NK-92 treated with Interleukin-12 subunit alpha and Interleukin-12 subunit beta, amount 100 ng/mL, for 24 hours (cell line): Measurements from ENCODE around the gene INPP5A.
"Not testable (repeated sequence)": the region's sequence is repeated elsewhere in the genome, so short reads cannot be mapped to it uniquely, and the experiment has no call there.

Experiments
- DNase-seq: peaks from one replicate; lab custom pipeline; 2025; lab: John Stamatoyannopoulos, UW

The INPP5A gene

GRCh38 chr10:132693676-132694075 lies 156.1 kb downstream of the INPP5A start:
- no peak for DNase-seq

DNA sequence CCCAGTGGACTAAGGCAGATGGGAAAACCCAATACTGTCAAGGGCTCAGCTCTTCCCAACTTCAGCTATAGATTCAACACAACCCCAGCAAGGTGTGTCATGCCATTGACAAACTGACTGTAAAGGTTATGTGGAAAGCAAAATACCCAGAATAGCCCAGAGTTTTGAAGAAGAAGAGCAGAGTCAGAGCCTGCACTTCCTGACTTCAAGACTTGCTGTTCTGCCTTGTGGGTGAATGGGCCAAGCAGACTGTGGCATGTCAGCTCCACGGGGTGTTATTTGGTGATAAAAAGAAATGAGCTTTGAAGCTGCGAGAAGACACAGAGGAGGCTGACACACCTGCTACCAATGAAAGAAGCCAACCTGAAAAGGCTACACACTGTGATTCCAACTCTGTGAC lies 158.6 kb downstream of the INPP5A start:
- no peak for DNase-seq

- DNase-seq, result no peak
These were observed 159.4 kb downstream of the INPP5A start for GRCh38 chr10:132696728-132697577.

GRCh38 chr10:132697578-132698200 lies 160.1 kb downstream of the INPP5A start:
- no peak for DNase-seq

- no peak for DNase-seq
These were observed 160.7 kb downstream of the INPP5A start for GRCh38 chr10:132698211-132698751.

- DNase-seq, result no peak
These were observed 161.3 kb downstream of the INPP5A start for GRCh38 chr10:132698761-132699391.

- no peak for DNase-seq
These were observed 162.0 kb downstream of the INPP5A start for GRCh38 chr10:132699411-132700155.

DNA sequence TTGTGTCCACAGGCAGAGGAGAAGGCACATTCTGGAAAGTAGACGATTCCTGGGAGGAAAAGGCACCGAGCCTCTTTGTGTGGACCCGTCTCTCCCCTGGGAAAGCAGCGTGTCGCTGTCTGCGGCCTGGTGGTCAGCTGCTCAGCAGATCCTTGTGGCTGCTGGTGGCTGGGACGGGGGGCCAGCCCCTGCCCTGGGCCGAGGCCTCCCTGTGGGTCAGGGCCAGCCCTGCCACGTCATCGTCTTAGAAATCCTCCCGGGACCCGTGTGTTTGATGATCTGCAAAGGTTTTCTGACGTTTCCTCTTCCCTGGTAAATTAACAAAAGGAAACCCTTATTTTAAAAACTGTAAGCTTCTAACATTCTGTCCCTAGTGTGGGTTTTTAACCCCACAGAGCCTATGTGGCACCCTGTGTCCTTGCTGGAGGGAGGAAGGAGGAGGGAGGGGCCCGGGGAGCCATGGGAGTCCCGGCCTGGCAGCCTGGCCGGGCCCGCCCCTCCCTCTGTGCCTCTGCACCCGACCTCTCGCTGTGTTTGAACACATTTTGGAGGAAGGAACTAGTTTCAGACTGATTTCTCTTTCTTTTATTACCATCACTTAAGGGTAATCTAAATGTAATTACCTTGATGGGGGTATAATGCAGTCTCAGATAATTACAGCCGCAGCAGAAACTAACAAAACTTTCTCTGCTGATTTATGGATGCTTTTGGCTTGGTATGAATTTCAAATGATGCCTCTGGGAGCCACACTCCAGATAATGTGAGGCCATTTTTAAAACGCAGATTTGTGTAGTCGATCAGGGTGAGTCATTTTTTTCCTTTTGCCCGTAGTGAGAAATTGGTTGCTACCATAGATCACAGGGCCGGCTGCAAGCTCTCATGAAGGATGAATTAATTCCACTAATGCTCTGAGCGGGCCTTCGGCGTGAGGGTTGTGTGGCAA lies 162.8 kb downstream of the INPP5A start:
- DNase-seq, result no peak

GRCh38 chr10:132701099-132701845 lies 163.7 kb downstream of the INPP5A start:
- DNase-seq, result no peak

- no peak for DNase-seq
These were observed 164.2 kb downstream of the INPP5A start for GRCh38 chr10:132701846-132702190.

GRCh38 chr10:132702601-132703418 lies 165.2 kb downstream of the INPP5A start:
- no peak for DNase-seq

DNA sequence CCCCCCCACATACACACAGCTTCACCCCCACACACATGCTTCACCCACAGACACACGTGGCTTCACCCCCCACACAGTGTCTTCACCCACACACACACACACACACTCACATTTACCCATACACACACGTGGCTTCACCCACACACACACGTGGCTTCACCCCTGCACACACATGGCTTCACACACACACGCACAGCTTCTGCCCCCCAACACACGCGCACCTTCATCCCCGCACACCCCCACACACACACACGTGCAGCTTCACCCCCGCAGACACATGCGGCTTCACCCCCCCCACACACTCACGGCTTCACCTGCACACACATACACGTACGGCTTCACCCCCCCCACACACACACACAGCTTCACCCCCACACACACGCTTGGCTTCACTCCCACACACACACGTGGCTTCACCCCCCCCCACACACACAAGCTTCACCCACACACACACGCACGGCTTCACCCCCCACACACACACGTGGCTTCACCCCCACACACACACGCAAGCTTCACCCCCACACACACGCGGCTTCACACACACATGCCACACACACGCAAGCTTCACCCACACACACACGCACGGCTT lies 165.9 kb downstream of the INPP5A start:
- no peak for DNase-seq

GRCh38 chr10:132704008-132704814 lies 166.6 kb downstream of the INPP5A start:
- DNase-seq, result no peak

DNA sequence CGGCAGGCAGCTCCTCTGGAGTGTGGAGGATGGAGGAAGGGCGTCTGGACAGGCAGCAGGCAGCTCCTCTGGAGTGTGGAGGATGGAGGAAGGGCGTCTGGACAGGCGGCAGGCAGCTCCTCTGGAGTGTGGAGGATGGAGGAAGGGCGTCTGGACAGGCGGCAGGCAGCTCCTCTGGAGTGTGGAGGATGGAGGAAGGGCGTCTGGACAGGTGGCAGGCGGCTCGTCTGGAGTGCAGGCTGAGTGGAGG lies 167.2 kb downstream of the INPP5A start:
- not testable (repeated sequence) for DNase-seq

DNA sequence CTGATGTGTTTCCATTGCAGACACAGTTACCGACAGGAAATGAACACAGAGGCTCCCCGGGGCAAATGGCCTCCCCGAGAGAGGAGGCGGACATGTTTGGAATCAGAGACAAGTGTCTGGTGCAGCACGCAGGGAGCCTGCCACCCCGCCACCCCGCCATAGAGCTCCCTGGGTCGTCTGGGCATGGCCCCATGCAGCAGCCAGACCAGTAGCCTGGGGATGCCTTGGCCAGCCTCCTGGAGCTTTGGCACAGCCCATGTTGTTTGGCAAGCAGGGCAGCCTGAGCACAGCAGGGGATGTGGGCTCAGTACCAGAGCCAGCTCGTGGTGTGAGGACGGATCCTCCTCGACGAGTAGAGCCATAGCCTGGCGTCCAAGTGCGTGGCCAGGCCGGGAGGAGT lies 167.6 kb downstream of the INPP5A start:
- DNase-seq, result no peak

- no peak for DNase-seq
These were observed 168.4 kb downstream of the INPP5A start for GRCh38 chr10:132705943-132706342.

DNA sequence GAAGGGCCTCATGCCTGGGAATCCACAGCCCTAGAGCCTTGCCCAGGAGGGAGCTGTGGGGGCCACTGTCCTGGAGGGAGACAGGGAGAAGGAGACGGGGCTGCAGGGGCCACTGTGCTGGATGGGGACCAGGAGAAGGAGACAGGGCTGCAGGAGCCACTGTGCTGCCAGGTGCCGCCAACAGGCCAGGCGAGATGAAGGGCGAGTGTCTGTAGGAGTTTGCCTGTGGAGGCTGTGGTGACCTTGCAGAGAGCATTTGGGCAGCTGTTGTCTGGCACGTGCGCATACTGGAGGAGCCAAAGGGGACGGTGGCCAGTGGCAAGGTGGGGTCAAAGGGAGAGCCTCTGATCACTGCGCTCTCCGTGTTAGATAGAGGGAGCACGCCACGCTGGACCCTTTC lies 169.1 kb downstream of the INPP5A start:
- no peak for DNase-seq

GRCh38 chr10:132707121-132707775 lies 169.7 kb downstream of the INPP5A start:
- DNase-seq, result no peak
